Measurements from ENCODE around the gene HTR4.
A peak's percentile ranks its signal among the peaks of the same experiment; 100 is the strongest.

DNA sequence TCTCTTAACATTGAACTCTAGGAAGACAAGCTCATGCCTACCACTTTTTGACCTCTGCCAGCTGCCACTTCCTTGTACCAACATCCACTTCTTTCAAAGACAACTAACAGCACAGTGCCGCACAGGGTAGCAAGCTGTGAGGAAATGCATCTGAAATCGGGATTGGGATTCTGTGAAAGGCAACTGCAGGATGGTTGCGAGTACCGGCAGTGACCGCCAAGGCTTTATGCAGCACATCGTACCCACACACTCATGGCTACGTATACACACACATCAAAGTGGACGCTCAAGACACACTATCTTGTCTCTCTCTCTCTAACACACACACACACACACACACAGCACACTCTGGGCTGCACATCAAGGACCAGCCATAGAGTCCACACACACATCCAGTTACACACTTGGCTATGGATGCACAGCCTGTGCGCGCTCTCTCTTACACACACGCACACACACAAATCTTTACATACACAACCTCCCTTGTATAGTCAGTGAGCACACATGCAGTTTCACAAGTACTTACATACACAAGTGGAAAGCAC, 964 bp downstream of the HTR4 start:
- TF ChIP-seq, protein P1, sequence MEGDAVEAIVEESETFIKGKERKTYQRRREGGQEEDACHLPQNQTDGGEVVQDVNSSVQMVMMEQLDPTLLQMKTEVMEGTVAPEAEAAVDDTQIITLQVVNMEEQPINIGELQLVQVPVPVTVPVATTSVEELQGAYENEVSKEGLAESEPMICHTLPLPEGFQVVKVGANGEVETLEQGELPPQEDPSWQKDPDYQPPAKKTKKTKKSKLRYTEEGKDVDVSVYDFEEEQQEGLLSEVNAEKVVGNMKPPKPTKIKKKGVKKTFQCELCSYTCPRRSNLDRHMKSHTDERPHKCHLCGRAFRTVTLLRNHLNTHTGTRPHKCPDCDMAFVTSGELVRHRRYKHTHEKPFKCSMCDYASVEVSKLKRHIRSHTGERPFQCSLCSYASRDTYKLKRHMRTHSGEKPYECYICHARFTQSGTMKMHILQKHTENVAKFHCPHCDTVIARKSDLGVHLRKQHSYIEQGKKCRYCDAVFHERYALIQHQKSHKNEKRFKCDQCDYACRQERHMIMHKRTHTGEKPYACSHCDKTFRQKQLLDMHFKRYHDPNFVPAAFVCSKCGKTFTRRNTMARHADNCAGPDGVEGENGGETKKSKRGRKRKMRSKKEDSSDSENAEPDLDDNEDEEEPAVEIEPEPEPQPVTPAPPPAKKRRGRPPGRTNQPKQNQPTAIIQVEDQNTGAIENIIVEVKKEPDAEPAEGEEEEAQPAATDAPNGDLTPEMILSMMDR (IDR thresholded peaks at IDR 0.05), result peak in 1 of 5 experiments; percentile 8
- no peak for TF ChIP-seq POLR2AphosphoS5 (IDR thresholded peaks at IDR 0.05)
